LNCaP clone FGC (cell line): ENCODE data around the gene OGDH.

Experiments used
- DNase-seq: peaks from one replicate; pipeline ENCODE4 v3.0.0-alpha.2; 2011; ENCODE audit warnings: low read depth
- H3K4me3 ChIP-seq: 2 replicates; pipeline ENCODE4 v1.5.1; 2011; ENCODE audit warnings: mild to moderate bottlenecking, low read depth, low read length, control low read depth
- CTCF ChIP-seq: IDR thresholded peaks from 2 replicates; pipeline ENCODE4 v1.5.1; 2012; ENCODE audit warnings: mild to moderate bottlenecking; ENCODE audit not compliant: control insufficient read depth, insufficient read depth; ENCODE audit errors: extremely low read depth

Gene OGDH

GRCh38 chr7:44564606-44565005 is 41.8 kb upstream of the OGDH start:
- no peak overlapping the region for H3K4me3 ChIP-seq
- TF ChIP-seq CTCF = no peak
- DNase-seq = no peak

GRCh38 chr7:44565097-44565794 is 41.2 kb upstream of the OGDH start:
- H3K4me3 ChIP-seq = no peak overlapping the region
- DNase-seq = no peak
- TF ChIP-seq CTCF = peak; percentile 97

GRCh38 chr7:44565795-44566559 is 40.5 kb upstream of the OGDH start:
- H3K4me3 ChIP-seq = no peak overlapping the region
- TF ChIP-seq CTCF = no peak
- no peak for DNase-seq

- no peak overlapping the region for H3K4me3 ChIP-seq
- no peak for TF ChIP-seq CTCF
- no peak for DNase-seq
Measured at GRCh38 chr7:44566680-44567079, 39.7 kb upstream of the OGDH start.

GRCh38 chr7:44567884-44568283 is 38.5 kb upstream of the OGDH start:
- TF ChIP-seq CTCF = no peak
- no peak for DNase-seq
- H3K4me3 ChIP-seq = no peak overlapping the region

- TF ChIP-seq CTCF = no peak
- no peak overlapping the region for H3K4me3 ChIP-seq
- no peak for DNase-seq
Measured at GRCh38 chr7:44568771-44569560, 37.5 kb upstream of the OGDH start.
